GM12873 (cell line): ENCODE measurements around the gene LRFN2.

ENCODE experiments used
- TF ChIP-seq, protein P1 (sequence below): IDR thresholded peaks from 2 replicates; pipeline ENCODE4 v1.5.1; 2012; ENCODE audit warnings: low read depth, mild to moderate bottlenecking, moderate library complexity, low read length, control low read depth; ENCODE audit not compliant: insufficient read depth; ENCODE audit errors: missing control alignments

LRFN2 gene

GRCh38 chr6:40482532-40482931 is 104.6 kb downstream of the LRFN2 start:
- TF ChIP-seq, protein P1, sequence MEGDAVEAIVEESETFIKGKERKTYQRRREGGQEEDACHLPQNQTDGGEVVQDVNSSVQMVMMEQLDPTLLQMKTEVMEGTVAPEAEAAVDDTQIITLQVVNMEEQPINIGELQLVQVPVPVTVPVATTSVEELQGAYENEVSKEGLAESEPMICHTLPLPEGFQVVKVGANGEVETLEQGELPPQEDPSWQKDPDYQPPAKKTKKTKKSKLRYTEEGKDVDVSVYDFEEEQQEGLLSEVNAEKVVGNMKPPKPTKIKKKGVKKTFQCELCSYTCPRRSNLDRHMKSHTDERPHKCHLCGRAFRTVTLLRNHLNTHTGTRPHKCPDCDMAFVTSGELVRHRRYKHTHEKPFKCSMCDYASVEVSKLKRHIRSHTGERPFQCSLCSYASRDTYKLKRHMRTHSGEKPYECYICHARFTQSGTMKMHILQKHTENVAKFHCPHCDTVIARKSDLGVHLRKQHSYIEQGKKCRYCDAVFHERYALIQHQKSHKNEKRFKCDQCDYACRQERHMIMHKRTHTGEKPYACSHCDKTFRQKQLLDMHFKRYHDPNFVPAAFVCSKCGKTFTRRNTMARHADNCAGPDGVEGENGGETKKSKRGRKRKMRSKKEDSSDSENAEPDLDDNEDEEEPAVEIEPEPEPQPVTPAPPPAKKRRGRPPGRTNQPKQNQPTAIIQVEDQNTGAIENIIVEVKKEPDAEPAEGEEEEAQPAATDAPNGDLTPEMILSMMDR: no peak

DNA sequence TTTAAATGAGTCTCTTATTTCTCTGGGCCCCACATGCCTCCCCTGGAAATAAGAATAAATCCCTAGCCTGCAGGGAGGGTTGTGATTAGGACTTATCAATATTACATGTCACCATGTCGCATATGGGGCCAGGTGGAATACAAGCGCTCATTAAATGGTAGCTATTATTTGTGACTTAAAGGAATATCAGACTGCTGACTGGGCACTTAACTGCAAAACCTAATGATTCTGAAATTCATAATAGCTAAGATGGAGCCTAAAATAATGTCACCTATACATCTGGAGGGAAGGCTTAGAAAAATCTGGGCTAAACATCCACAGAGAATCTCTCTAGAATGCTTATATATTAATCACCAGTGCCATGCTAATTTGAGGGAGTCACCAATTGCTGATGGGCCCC is 106.5 kb downstream of the LRFN2 start:
- TF ChIP-seq, protein P1: no peak

GRCh38 chr6:40479706-40480105 is 107.5 kb downstream of the LRFN2 start:
- TF ChIP-seq, protein P1: no peak

DNA sequence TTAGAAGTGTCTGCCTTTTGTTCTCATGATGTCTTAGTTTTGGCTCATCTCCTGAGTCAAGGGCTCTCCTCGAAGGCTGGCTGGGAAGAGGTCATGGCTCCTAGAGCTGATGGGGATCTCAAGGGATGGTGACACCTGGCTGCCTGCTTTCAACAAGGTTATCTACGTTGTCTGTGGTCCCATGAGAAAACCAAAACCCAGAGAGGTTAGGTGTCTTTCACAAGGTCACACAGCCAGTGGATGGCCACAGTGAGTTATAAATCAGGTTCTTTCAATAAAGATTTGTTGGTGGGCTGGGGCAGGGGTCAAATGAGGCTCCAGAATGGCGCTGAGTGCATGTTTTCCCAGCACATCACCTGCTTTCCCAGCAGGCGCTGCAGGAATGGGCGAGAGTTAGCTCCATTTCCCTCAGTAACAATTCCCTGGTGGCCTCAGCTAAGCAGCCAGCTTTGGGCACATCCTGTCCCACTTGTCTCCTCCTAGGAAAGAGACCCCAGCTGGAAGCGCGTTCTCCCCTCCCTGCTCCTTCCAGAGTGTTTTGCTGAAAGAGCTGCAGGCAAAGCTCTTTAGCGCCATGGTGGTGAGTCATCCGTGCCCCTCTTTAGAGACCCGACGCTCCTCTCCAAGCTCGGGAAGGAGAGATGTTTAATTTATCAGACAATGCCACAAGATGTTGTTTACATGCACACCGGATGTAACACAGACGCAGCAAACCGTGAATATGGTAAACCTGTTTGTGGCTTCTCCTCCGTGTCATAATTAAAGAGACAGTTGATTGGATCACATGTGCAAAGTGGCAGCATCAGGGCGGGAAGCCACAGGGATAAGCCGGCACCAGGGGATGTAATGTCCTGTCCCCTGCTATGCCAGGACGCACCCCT is 109.7 kb downstream of the LRFN2 start:
- TF ChIP-seq, protein P1: no peak

GRCh38 chr6:40476673-40477072 is 110.5 kb downstream of the LRFN2 start:
- TF ChIP-seq, protein P1: no peak

GRCh38 chr6:40474937-40475336 is 112.2 kb downstream of the LRFN2 start:
- TF ChIP-seq, protein P1: no peak

DNA sequence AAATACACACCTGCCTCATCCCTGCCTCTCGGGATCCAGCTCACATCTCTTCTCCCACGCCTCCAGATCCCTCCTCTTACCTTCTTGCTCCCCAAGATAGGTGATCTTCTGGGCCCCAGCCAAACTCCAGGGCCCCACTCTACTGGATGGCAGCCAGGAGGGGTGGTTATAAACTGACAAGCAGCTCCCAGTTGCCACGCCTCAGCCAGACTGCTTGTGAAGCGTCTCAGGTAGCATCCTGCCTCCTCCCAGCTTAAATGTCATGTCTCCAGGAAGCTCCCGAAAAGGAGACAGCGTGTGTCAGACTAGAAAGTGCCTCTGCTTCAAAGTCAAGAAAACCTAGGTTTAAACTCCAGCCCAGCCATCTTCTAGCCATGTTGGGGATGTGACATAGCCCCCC is 114.1 kb downstream of the LRFN2 start:
- TF ChIP-seq, protein P1: no peak
